IPS-18c (cell line): ENCODE results near the gene PLCD4.

ENCODE experiments used
- H3K4me3 ChIP-seq: 2 replicates; pipeline ENCODE4 v1.7.0; 2013; ENCODE audit warnings: low read depth, mild to moderate bottlenecking, low read length, moderate library complexity; ENCODE audit not compliant: insufficient read depth
- H3K9me3 ChIP-seq: one replicate; pipeline ENCODE4 v1.6.1; 2013; ENCODE audit warnings: mild to moderate bottlenecking, low read length, moderate library complexity; ENCODE audit not compliant: control insufficient read depth, insufficient read depth

The PLCD4 gene

GRCh38 chr2:218607436-218608115 lies at the start of gene PLCD4:
Gene PLCD4, plus strand, starts transcription at chr2:218607899. Its CDS starts 7,841 bp downstream, at chr2:218615740.
- no peak within 1 kb of the TSS for H3K4me3 ChIP-seq
- no peaks in the 10 kb centered on the region for H3K9me3 ChIP-seq

DNA sequence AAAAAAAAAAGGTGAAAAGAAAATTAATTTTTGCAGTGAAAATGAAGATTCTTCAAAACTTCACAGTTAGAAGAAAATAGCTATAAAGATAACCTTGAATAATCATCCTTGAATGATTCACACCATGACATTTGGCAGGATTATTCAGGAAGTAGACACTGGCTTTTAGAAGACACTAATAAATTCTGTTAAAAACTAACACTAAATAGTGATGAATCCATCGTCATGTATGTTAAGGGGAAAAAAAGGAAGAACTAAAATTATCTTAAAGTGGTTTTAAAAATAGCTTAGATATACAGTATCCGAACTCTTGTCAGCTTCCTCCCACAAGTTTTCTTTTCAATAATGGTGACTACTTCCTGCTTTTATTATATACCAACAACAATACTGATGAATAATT lies 49.8 kb upstream of the PLCD4 start:
- no peaks in the 10 kb centered on the region for H3K9me3 ChIP-seq
- no peak overlapping the region for H3K4me3 ChIP-seq

DNA sequence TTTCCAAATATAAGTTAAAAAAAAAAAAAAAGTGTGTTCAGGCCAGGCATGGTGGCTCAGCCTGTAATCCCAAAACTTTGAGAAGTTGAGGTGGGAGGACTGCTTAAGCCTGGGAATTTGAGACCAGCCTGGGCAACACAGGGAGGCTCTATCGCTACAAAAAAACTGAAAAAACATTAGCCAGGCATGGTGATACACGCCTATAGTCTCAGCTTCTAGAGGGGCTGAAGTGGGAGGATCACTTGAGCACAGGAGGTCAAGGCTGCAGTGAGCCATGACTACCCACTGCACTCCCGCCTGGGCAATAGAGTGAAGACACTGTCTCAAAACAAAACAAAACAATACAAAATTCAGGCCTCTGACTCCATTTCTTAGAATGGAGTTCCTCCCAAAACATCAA lies 48.7 kb upstream of the PLCD4 start:
- Histone ChIP-seq H3K9me3 (no peaks in the 10 kb centered on the region), H3K4me3 (no peak overlapping the region)

GRCh38 chr2:218564056-218564455 lies 43.6 kb upstream of the PLCD4 start:
- no peaks in the 10 kb centered on the region for H3K9me3 ChIP-seq
- H3K4me3 ChIP-seq = no peak overlapping the region

DNA sequence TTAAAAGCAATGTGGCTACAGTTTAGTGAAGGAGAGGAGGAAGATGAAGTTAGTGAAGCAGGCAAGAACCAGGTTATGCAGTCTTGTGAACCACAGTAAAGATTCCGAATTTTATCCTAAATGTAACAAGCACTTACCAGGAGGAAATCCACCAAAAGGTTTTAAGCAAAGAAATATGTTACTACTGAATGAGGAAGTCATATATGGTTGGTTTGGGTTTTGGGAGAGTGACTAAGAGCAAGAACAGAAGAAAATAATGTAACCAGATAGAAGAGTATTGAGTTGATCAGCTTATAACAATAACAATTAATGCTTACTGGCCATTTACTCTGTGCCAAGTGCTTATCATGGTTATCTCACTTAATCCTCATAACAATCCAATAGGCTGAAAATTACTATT lies 41.4 kb upstream of the PLCD4 start:
- no peaks in the 10 kb centered on the region for H3K9me3 ChIP-seq
- no peak overlapping the region for H3K4me3 ChIP-seq

GRCh38 chr2:218567797-218568189 lies 39.9 kb upstream of the PLCD4 start:
- peak overlapping the region; percentile 95 for H3K4me3 ChIP-seq
- H3K9me3 ChIP-seq = no peaks in the 10 kb centered on the region

- Histone ChIP-seq H3K4me3 (peak within 1 kb of the TSS; percentile 95), H3K9me3 (no peaks in the 10 kb centered on the region)
These were observed 39.3 kb upstream of the PLCD4 start, which contains the start of the genes CNOT9 and USP37 for GRCh38 chr2:218568190-218569037. Gene CNOT9, plus strand, starts transcription at chr2:218568839. Its CDS starts 116 bp downstream, at chr2:218568955. Gene USP37, minus strand, starts transcription at chr2:218568351. Its CDS starts 9,698 bp downstream, at chr2:218558653.

GRCh38 chr2:218569038-218569431 lies 38.7 kb upstream of the PLCD4 start:
- Histone ChIP-seq H3K9me3 (no peaks in the 10 kb centered on the region), H3K4me3 (peak overlapping the region; percentile 95)

DNA sequence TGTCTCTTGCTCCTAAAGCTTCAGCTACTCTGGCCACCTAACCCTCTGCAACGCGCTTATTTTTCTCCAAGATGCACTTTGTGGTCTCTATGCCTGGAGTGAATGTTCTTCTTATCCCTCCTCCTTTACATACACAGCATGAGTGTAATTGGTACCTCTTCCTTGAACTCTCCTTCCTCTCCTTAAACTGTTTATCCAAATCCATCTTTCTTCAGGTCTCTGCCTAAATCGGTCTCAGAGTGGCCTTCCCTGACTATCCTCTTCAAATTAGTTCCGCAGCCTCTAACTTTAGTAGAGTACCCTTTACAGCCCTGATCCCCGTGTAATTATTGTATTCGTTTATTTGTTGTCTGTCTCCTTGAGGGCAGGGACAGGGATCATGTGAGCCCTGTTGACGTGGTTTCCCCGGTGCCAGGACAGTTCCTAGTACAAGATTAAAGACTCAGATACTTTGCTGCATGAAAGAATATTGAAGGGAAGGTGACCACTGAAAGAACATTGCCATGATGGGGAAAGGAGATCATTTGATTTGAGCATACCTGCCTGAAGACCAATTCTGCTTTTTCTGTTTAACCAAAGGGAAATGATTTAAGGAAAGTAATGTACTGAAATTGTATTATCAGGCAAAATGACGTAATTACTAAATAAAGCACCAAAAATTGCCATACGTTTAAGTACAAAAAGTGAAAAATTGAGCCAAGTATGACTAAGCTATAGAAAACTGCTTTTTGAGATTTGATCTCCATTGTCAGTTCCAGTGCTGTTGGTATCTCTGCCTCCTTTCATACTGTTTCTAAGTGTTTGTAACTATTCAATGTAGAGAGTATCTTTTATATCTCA lies 37.8 kb upstream of the PLCD4 start:
- peak overlapping the region; percentile 95 for H3K4me3 ChIP-seq
- no peaks in the 10 kb centered on the region for H3K9me3 ChIP-seq

- no peaks in the 10 kb centered on the region for H3K9me3 ChIP-seq
- H3K4me3 ChIP-seq = no peak overlapping the region
These were observed 36.8 kb upstream of the PLCD4 start for GRCh38 chr2:218570850-218571249.

DNA sequence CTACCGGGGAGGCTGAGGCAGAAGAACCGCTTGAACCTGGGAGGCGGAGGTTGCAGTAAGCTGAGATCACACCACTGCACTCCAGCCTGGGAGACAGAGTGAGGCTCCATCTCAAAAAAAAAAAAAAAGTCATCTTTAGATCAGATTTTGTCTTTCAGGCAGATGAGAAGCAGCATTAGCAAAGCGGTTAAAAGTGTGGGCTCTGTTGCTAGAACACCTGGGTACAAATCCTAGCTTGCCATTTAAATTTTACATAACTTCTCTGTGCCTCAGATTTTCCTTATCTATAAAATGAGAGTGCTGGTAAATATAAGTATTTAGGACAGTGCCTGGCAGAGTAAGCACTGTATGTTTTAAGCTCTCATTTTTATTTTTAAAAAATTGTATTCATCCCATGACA lies 30.8 kb upstream of the PLCD4 start:
- Histone ChIP-seq H3K4me3 (no peak overlapping the region), H3K9me3 (no peaks in the 10 kb centered on the region)

GRCh38 chr2:218577482-218578220 lies 30.0 kb upstream of the PLCD4 start:
- H3K9me3 ChIP-seq = no peaks in the 10 kb centered on the region
- no peak overlapping the region for H3K4me3 ChIP-seq

DNA sequence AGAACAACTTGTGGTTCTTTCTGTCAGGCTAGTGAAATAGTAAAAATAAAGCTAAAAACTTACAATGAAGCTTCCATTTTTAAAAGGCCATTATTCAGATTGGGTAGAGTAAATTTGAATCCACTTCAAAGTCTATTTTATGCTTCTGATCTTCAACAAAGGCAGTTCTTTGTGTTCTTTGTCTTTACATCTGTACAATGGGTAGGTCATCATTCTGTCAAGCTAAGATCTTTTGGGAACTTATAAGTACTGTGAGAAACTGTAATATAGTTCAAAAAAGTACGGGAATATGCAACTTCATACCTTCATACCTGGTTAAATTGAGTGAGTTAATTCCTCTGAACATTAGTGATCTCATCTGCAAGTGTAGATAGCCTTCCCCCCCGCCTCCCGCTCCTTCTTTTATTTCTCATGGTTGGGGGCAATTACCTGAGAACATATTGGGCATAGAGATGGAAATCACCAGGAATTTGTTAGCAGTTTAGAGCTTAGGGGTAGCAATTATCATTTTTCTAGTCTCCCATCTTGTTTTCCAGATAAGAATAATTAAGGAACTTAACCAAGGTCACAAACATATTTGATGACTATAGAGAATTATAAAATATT lies 29.3 kb upstream of the PLCD4 start:
- no peaks in the 10 kb centered on the region for H3K9me3 ChIP-seq
- H3K4me3 ChIP-seq = no peak overlapping the region

DNA sequence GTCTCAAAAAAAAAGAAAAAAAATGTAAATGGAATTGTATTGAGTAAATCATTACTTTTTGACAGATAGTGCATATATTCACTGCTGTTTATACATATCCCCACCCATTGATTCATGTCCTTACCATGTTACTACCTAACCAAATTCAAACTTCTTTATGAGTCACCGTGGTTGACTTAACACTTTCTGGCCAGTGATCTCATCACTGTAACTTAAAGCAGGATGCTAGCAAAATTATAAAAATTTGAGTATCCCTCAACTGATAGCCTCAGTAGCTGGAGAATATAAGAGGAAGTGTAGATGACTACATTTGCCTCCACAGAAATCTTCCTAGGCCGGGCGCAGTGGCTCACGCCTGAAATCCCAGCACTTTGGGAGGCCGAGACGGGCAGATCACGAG lies 25.6 kb upstream of the PLCD4 start:
- H3K9me3 ChIP-seq = no peaks in the 10 kb centered on the region
- no peak overlapping the region for H3K4me3 ChIP-seq

- no peak overlapping the region for H3K4me3 ChIP-seq
- no peaks in the 10 kb centered on the region for H3K9me3 ChIP-seq
These were observed 23.5 kb upstream of the PLCD4 start for GRCh38 chr2:218583983-218584850.

GRCh38 chr2:218585541-218585940 lies 22.2 kb upstream of the PLCD4 start:
- Histone ChIP-seq H3K4me3 (no peak overlapping the region), H3K9me3 (no peaks in the 10 kb centered on the region)
